ENCODE results near the gene UBA1. TPM values are rescaled to one million over a fixed set of nuclear protein-coding genes. Genes with fewer than 3 reads are reported as not detected.

Gene UBA1
- total RNA-seq, 4 donors from 2014 or later = 126 to 238 (median 153) TPM

GRCh38 chrX:47204970-47205369, 11.3 kb downstream of the UBA1 start:
- DNase-seq = no peak
- 73 to 81% methylated on average over 5 of the region's 5 CpGs for WGBS, 2 donors
- no peak overlapping the region for H3K27ac ChIP-seq
- H3K27me3 ChIP-seq = no peaks in the 10 kb centered on the region
- TF ChIP-seq CTCF (IDR thresholded peaks at IDR 0.05) = no peak
- TF ChIP-seq POLR2A (IDR thresholded peaks at IDR 0.05) = no peak
- no peak overlapping the region for H3K4me3 ChIP-seq
- no peaks in the 10 kb centered on the region for H3K9me3 ChIP-seq
- intact Hi-C loops (cut with DNase I) = loop anchor here (10.0 kb wide), 1 partner anchor 180 kb away; no protein-coding TSS in a partner anchor
- H3K4me1 ChIP-seq = peaks cover 0 to 13% (median 4%) of the 10 kb centered on the region in 3 donors
- peaks cover 56 to 100% (median 70%) of the 10 kb centered on the region in 3 donors for H3K36me3 ChIP-seq

- peaks cover 58 to 100% (median 76%) of the 10 kb centered on the region in 3 donors for H3K36me3 ChIP-seq
- DNase-seq = no peak
- H3K4me1 ChIP-seq = no peaks in the 10 kb centered on the region
- H3K27ac ChIP-seq = no peak overlapping the region
- H3K4me3 ChIP-seq = no peak overlapping the region
- 76% methylated on average over 3 of the region's 3 CpGs; no CpG with 5 or more reads in 1 of the 2 donors for WGBS, 2 donors
- intact Hi-C loops (cut with DNase I) = loop anchor here (10.0 kb wide), 1 partner anchor 178 kb away; no protein-coding TSS in a partner anchor
- no peak for TF ChIP-seq CTCF (IDR thresholded peaks at IDR 0.05)
- TF ChIP-seq POLR2A (IDR thresholded peaks at IDR 0.05) = no peak
- no peaks in the 10 kb centered on the region for H3K27me3 ChIP-seq
- no peaks in the 10 kb centered on the region for H3K9me3 ChIP-seq
Observed at GRCh38 chrX:47206316-47206715, 12.7 kb downstream of the UBA1 start.

- Histone ChIP-seq H3K27ac (no peak overlapping the region), H3K4me3 (no peak overlapping the region), H3K36me3 (peaks cover 52 to 100% (median 76%) of the 10 kb centered on the region in 3 donors), H3K27me3 (no peaks in the 10 kb centered on the region), H3K4me1 (no peaks in the 10 kb centered on the region), H3K9me3 (no peaks in the 10 kb centered on the region)
- no peak for TF ChIP-seq POLR2A (IDR thresholded peaks at IDR 0.05)
- no peak for TF ChIP-seq CTCF (IDR thresholded peaks at IDR 0.05)
- 87 to 96% methylated on average over 3 to 11 of the region's 12 CpGs for WGBS, 2 donors
- intact Hi-C loops (cut with DNase I) = loop anchor here (10.0 kb wide), 1 partner anchor 177 kb away; no protein-coding TSS in a partner anchor
- DNase-seq = no peak
Observed at GRCh38 chrX:47208108-47208507, 14.5 kb downstream of the UBA1 start.

- H3K27ac ChIP-seq = no peak overlapping the region
- WGBS, 2 donors = 80 to 93% methylated on average over 1 to 10 of the region's 16 CpGs
Observed at GRCh38 chrX:47209508-47210238, 16.0 kb downstream of the UBA1 start.

More at GRCh38 chrX:47209508-47210238, 16.0 kb downstream of the UBA1 start:
- no peaks in the 10 kb centered on the region for H3K27me3 ChIP-seq
- H3K9me3 ChIP-seq = no peaks in the 10 kb centered on the region
- no peaks in the 10 kb centered on the region for H3K4me1 ChIP-seq
- peaks cover 59 to 100% (median 67%) of the 10 kb centered on the region in 3 donors for H3K36me3 ChIP-seq
- no peak overlapping the region for H3K4me3 ChIP-seq
- intact Hi-C loops (cut with DNase I) = loop anchor here (10.0 kb wide), 1 partner anchor 175 kb away; no protein-coding TSS in a partner anchor
- no peak for DNase-seq
- TF ChIP-seq CTCF (IDR thresholded peaks at IDR 0.05) = no peak
- no peak for TF ChIP-seq POLR2A (IDR thresholded peaks at IDR 0.05)
